Activated B cell treated with CpG ODN at 0.5 μM for 24 hours (primary cell): ENCODE data around the gene CABP7. TPM values are rescaled to one million over a fixed set of nuclear protein-coding genes. Genes with fewer than 3 reads are reported as not detected.

Experiments used
- ATAC-seq: fragments of 200-7000 bp; cut with Tn5 transposase; one replicate; pipeline ENCODE4 v1.10.0; 2021; ENCODE audit warnings: low read depth, mild to moderate bottlenecking, moderate library complexity
- CTCF ChIA-PET: fragments of 350-600 bp; sonication (Branson Sonifier 250); formaldehyde crosslinking; loops from one replicate; lab custom pipeline; 2021; ENCODE audit warnings: antibody characterized with exemption; lab: Charles Lee
- POLR2A ChIA-PET: fragments of 350-600 bp; sonication (Branson Sonifier 250); formaldehyde crosslinking; loops from one replicate; lab custom pipeline; 2021; ENCODE audit warnings: antibody characterized with exemption; lab: Charles Lee
- DNase-seq: peaks from one replicate; pipeline ENCODE4 v3.0.0; 2022
- H3K27ac Mint-ChIP-seq: one replicate; pipeline ENCODE4 v1.8.0; 2020; ENCODE audit warnings: mixed read lengths
- H3K27me3 Mint-ChIP-seq: one replicate; pipeline ENCODE4 v1.8.0; 2021; ENCODE audit warnings: mixed read lengths
- H3K36me3 Mint-ChIP-seq: one replicate; pipeline ENCODE4 v1.8.0; 2021; ENCODE audit warnings: low read depth, mixed read lengths
- H3K4me1 Mint-ChIP-seq: one replicate; pipeline ENCODE4 v1.8.0; 2021; ENCODE audit warnings: mixed read lengths
- H3K4me3 Mint-ChIP-seq: one replicate; pipeline ENCODE4 v1.8.0; 2020; ENCODE audit warnings: mild to moderate bottlenecking, mixed read lengths
- H3K9me3 Mint-ChIP-seq: one replicate; pipeline ENCODE4 v1.8.0; 2020; ENCODE audit warnings: mixed read lengths
- intact Hi-C: fragments of 100-400 bp; cut with micrococcal nuclease; formaldehyde crosslinking; loops from one replicate; pipeline ENCODE4 v1.15.1; 2024
- total RNA-seq: library from RNA; stranded (reverse); gene quantifications from 2 replicates; pipeline ENCODE4 v1.2.3, GENCODE V29; 2022
- TF ChIP-seq, protein P1 (sequence below): fragments of 200-600 bp; IDR thresholded peaks from one replicate; pipeline ENCODE4 v1.8.0; 2022; ENCODE audit warnings: antibody characterized with exemption, mild to moderate bottlenecking

The CABP7 gene
- total RNA-seq, 1 donor from 2014 or later = 0.07 TPM

GRCh38 chr22:29747832-29748231 lies 28.0 kb downstream of the CABP7 start:
- intact Hi-C loops = no loop called here
- ATAC-seq (no peak), DNase-seq (no peak)
- Mint-ChIP-seq H3K4me3 (no peak overlapping the region), H3K9me3 (no peaks in the 10 kb centered on the region), H3K4me1 (no peaks in the 10 kb centered on the region), H3K27ac (no peak overlapping the region), H3K36me3 (peaks cover 47% of the 10 kb centered on the region), H3K27me3 (no peaks in the 10 kb centered on the region)
- TF ChIP-seq, protein P1, sequence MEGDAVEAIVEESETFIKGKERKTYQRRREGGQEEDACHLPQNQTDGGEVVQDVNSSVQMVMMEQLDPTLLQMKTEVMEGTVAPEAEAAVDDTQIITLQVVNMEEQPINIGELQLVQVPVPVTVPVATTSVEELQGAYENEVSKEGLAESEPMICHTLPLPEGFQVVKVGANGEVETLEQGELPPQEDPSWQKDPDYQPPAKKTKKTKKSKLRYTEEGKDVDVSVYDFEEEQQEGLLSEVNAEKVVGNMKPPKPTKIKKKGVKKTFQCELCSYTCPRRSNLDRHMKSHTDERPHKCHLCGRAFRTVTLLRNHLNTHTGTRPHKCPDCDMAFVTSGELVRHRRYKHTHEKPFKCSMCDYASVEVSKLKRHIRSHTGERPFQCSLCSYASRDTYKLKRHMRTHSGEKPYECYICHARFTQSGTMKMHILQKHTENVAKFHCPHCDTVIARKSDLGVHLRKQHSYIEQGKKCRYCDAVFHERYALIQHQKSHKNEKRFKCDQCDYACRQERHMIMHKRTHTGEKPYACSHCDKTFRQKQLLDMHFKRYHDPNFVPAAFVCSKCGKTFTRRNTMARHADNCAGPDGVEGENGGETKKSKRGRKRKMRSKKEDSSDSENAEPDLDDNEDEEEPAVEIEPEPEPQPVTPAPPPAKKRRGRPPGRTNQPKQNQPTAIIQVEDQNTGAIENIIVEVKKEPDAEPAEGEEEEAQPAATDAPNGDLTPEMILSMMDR = no peak
- POLR2A ChIA-PET = no interaction called here
- CTCF ChIA-PET = no interaction called here

GRCh38 chr22:29748248-29748893 lies 28.6 kb downstream of the CABP7 start:
- Mint-ChIP-seq H3K4me3 (no peak overlapping the region), H3K27me3 (no peaks in the 10 kb centered on the region), H3K9me3 (no peaks in the 10 kb centered on the region), H3K4me1 (no peaks in the 10 kb centered on the region), H3K27ac (no peak overlapping the region), H3K36me3 (peaks cover 47% of the 10 kb centered on the region)
- DNase-seq (no peak), ATAC-seq (no peak)
- intact Hi-C loops = no loop called here
- POLR2A ChIA-PET = no interaction called here
- TF ChIP-seq, protein P1 = no peak
- CTCF ChIA-PET = no interaction called here

DNA sequence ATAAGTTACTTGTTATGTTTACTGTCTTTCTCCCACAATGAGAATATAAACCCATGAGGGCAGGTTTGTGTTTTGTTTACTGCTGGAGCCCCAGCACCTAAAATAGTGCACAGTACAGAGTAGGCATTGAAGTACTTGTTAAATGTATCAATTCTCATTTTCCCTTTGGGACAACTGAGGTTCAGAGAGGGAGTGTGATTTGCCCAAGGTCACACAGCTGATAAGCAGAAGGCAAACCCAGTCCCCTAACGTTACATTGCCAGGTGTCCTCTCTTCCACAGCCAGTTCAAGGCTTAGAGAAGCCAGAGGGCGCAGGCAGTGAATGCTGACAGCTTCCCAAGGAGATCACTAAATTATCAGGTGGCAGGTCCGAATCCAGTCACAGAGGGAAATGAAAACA lies 30.2 kb downstream of the CABP7 start:
- ATAC-seq = no peak
- TF ChIP-seq, protein P1 = no peak
- DNase-seq = no peak
- H3K4me1 Mint-ChIP-seq = peaks cover 1% of the 10 kb centered on the region
- no peak overlapping the region for H3K4me3 Mint-ChIP-seq
- ChIA-PET POLR2A (no interaction called here), CTCF (no interaction called here)
- peaks cover 35% of the 10 kb centered on the region for H3K36me3 Mint-ChIP-seq
- H3K27me3 Mint-ChIP-seq = no peaks in the 10 kb centered on the region
- intact Hi-C loops = no loop called here
- H3K9me3 Mint-ChIP-seq = no peaks in the 10 kb centered on the region
- H3K27ac Mint-ChIP-seq = no peak overlapping the region

DNA sequence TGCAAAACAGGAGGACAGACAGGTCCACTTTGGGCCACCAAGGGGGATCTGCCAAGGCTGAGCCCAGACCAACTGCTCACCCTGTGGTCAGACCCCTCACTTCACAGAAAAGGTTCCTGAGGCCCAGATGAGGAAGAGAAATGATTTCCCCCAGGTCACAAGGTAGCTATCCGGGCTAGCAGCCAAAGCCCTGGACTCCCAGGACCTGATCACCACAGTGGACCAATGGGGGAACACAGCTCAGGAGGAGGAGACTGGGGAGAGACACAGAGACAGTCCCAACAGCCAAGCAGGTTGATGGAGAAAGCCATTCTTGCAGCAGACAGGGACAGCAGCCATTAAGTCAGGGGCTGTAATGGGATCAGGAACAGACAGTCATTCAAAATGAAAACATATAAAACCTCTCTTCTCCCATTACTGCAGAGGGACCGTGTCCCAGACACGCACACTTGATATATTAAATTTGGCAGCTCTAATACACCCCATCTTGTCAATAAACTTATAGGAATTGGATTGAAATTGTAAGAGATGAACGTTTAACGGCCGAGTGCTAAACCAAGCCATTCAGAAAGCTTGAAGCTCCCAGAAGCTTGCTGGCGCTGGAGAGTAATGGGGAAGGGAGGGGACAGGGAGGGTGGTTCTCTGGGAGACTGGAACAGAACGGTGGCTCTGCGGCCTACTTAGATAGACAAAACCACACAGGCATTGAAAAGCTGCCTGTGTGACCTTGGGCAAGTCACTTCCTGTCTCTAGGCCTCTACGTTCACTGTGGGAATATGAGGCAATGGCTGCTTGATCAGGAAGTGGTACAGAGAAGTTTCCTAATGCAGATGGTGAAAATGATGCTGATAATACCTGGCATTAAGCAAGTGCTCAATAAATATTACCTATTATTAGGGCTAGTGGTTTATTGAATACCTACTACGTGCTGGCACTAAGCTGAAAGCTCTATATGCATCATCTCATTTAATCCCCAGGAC lies 31.0 kb downstream of the CABP7 start:
- TF ChIP-seq, protein P1 = no peak
- intact Hi-C loops = no loop called here
- H3K27ac Mint-ChIP-seq = no peak overlapping the region
- ATAC-seq (no peak), DNase-seq (no peak)
- H3K4me1 Mint-ChIP-seq = peaks cover 4% of the 10 kb centered on the region
- no peaks in the 10 kb centered on the region for H3K27me3 Mint-ChIP-seq
- H3K4me3 Mint-ChIP-seq = no peak overlapping the region
- ChIA-PET POLR2A (no interaction called here), CTCF (no interaction called here)
- H3K9me3 Mint-ChIP-seq = no peaks in the 10 kb centered on the region
- peaks cover 30% of the 10 kb centered on the region for H3K36me3 Mint-ChIP-seq

GRCh38 chr22:29751669-29752068 lies 31.9 kb downstream of the CABP7 start:
- no peaks in the 10 kb centered on the region for H3K27me3 Mint-ChIP-seq
- CTCF ChIA-PET = no interaction called here
- no peak overlapping the region for H3K27ac Mint-ChIP-seq
- POLR2A ChIA-PET = no interaction called here
- H3K36me3 Mint-ChIP-seq = peaks cover 24% of the 10 kb centered on the region
- ATAC-seq (no peak), DNase-seq (no peak)
- intact Hi-C loops = no loop called here
- H3K4me3 Mint-ChIP-seq = no peak overlapping the region
- TF ChIP-seq, protein P1 = no peak
- H3K4me1 Mint-ChIP-seq = peaks cover 4% of the 10 kb centered on the region
- no peaks in the 10 kb centered on the region for H3K9me3 Mint-ChIP-seq
